ENCODE measurements around the gene SRP9.

- no peak for TF ChIP-seq CTCF (conservative IDR thresholded peaks at IDR 0.05; ENCODE audit: low read depth in 2 of 2)
- no peak for TF ChIP-seq REST (IDR thresholded peaks at IDR 0.05; ENCODE audit: unreplicated experiment)
- TF ChIP-seq EZH2 (IDR thresholded peaks at IDR 0.05; ENCODE audit: low read depth, unreplicated experiment): no peak
- TF ChIP-seq POLR2AphosphoS5 (IDR thresholded peaks at IDR 0.05; ENCODE audit: low read depth): no peak
- TF ChIP-seq JUNB (IDR thresholded peaks at IDR 0.05; ENCODE audit: unreplicated experiment): no peak
- no peak for TF ChIP-seq STAT1 (IDR thresholded peaks at IDR 0.05; ENCODE audit: unreplicated experiment)
- TF ChIP-seq EZH2phosphoT487 (IDR thresholded peaks at IDR 0.05; ENCODE audit: unreplicated experiment): no peak
- TF ChIP-seq CREB1 (CRISPR knock-in tag; IDR thresholded peaks at IDR 0.05; ENCODE audit: low read depth): no peak
- no peak for TF ChIP-seq ETS1 (IDR thresholded peaks at IDR 0.05)
Measured at GRCh38 chr1:225771661-225772322, 5.8 kb upstream of the SRP9 start.

Measured in GM23338 (cell line).